ENCODE measurements around the gene CIAPIN1.

Gene CIAPIN1

DNA sequence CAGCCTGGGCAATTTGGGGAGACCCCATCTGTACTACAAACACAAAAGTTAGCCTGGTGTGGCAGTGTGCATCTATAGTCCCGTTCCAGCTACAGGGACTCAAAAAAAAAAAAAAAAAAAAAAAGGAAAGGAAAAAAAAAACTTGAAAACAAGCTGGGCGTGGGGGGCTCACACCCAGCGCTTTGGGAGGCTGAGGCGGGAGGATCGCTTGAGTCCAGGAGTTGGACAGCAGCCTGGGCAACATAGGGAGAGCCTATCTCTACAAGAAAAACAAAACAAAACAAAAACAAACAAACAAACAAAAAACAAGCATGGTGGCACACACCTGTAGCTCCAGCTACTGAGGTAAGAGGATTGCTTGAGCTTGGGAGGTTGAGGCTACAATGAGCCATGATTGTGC is 55.5 kb downstream of the CIAPIN1 start:
- TF ChIP-seq, protein P1, sequence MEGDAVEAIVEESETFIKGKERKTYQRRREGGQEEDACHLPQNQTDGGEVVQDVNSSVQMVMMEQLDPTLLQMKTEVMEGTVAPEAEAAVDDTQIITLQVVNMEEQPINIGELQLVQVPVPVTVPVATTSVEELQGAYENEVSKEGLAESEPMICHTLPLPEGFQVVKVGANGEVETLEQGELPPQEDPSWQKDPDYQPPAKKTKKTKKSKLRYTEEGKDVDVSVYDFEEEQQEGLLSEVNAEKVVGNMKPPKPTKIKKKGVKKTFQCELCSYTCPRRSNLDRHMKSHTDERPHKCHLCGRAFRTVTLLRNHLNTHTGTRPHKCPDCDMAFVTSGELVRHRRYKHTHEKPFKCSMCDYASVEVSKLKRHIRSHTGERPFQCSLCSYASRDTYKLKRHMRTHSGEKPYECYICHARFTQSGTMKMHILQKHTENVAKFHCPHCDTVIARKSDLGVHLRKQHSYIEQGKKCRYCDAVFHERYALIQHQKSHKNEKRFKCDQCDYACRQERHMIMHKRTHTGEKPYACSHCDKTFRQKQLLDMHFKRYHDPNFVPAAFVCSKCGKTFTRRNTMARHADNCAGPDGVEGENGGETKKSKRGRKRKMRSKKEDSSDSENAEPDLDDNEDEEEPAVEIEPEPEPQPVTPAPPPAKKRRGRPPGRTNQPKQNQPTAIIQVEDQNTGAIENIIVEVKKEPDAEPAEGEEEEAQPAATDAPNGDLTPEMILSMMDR (IDR thresholded peaks at IDR 0.05), result no peak

DNA sequence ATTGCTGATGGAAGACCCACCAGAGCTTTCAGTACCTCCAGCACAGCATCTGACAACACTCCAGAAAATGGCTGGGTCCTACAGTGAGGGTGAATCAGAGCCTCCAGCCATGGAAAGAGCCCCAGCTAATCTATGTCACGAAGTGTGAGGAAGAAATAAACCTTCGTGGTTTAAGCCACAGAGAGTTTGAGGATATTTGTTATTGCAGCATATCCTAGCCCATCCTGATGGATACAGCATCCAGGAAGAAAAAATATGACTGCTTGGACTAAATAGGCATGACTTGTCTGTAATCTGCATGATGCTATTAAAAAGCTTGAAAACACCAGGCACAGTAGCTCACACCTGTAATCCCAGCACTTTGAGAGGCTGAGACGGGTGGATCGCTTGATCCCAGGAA is 55.9 kb downstream of the CIAPIN1 start:
- TF ChIP-seq, protein P1 (IDR thresholded peaks at IDR 0.05), result no peak

DNA sequence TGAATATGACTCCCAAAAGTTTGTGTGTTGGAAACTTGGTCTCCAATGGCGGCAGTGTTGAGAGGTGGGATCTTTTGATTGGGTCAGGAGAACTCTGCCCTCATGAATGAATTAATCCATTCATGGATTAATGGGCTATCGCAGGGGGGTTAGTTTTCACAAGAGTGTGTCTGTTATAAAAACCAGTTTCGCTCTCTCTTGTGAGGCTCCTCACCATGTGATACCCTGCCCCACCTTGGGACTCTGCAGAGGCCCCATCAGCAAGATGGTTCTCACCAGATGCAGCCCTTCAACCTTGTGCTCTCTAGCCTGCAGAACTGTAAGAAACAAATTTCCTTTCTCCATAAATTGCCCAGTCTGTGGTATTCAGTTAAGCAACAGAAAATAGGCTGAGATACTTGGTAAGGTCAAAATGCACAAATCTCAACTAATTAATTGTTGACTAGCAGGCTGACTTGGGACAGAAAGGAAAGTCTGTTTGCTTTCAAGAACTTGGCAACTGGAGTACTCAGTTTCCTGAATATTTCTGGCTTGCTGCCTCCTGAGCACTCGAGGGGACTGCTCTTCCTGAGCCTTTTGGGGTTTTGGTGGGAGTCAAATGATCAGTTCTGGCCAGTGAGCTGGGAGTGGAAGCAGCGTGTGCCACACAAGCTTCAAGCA is 56.4 kb downstream of the CIAPIN1 start:
- TF ChIP-seq, protein P1 (IDR thresholded peaks at IDR 0.05), result no peak

DNA sequence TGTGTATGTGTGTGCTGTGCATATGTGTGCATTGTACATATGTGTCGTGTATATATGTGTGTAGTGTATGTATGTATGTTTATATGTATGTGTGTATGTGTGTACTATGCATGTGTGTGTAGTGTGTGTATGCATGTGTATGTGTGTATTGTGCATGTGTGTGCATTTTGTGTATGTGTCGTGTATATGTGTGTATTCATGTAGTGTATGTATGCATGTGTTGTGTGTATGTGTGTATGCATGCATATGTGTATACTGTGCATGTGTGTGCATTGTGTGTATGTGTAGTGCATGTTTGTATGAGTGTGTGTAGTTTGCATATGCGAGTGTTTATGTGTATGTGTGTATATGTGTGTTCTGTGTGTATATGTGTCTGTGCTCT is 58.1 kb downstream of the CIAPIN1 start:
- TF ChIP-seq, protein P1 (IDR thresholded peaks at IDR 0.05), result no peak

DNA sequence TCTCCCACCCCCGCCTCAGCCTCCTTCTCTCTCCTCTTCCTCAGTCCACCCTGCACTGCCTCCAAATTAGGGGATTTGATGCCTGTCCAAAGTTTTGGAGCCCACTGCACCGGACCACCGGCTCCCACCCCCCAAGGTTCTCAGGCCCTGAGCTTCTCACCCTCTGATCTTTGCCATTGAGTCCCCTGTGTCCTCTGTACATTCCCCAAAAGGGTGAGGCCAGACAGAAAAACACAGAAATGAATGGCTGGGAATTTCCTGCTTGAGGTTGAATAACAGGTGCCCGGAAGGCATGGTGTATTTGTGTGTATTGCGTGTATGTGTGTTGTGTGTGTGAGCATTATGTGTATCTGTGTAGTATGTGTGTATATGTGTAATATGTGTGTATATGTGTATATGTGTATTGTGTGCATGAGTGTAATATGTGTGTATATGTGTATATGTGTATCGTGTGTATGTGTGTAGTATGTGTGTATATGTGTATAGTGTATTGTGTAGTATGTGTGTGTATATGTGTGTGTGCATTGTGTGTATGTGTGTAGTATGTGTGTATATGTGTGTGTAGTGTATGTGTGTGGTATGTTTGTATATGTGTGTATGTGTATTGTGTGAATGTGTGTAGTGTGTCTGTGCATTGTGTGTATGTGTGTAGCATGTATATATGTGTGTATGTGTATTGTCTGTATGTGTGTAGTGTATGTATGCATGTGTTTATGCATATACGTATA is 58.7 kb downstream of the CIAPIN1 start:
- TF ChIP-seq, protein P1 (IDR thresholded peaks at IDR 0.05), result no peak

DNA sequence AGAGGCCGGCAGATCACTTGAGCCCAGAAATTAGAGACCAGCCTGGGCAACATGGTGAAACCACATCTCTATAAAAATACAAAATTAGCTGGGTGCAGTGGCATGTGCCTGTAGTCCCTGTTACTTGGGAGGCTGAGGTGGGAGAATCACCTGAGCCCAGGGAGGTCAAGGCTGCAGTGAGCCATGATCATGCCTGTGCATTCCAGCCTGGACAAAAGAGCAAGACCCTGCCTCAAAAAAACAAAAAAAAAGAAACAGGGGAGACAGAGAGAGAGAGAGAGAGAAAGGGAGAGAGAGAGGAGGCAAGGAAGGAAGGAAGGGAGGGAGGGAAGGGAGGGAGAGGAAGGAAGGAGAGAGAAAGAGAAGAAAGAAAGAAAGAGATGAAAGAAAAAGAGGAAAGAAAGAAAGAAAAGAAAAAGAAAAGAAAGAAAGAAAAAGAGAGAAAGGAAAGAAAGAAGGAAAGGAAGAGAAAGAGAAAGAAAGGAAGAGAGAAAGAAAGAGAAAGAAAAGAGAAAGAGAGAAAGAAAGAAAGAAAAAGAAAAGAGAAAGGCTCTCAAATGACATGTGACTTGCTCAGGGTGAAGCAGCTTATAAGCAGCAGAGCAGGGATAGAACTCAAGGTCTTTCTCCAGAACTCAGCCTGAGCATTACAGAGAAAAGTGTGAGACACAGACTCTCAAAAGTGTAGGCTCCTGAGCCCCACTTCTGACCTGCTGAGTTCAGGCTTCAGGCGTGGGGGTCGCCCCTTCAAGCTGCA is 59.4 kb downstream of the CIAPIN1 start:
- TF ChIP-seq, protein P1 (IDR thresholded peaks at IDR 0.05), result no peak

DNA sequence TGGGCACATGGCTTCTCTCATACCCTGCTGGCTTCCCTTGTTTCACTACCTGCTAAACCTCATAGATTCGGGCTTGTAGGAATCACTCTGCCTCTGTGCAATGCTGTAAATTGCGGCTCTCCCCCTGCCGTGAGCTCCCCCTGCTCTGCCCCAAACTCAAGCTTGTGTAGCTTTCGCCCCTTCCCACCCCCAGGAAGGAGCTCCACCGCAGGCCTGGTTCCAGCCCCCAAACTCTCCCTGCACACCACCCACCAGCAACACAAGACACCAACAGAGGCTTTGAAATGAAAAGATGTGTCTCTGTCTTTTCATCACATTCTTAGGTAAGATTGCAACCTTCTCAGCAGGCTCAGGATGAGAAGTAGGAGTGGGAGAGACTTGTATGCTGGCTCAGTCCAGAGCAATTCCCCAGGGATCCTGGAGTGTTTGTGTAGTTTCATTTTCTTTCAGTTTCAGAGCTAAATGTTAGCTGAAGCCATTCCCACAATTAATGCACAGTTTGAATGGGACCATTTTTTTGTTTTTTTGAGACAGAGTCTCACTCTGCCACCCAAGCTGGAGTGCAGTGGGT is 60.7 kb downstream of the CIAPIN1 start:
- TF ChIP-seq, protein P1 (IDR thresholded peaks at IDR 0.05), result no peak

Data from LNCAP (cell line).